Stimulated activated effector memory CD8-positive, alpha-beta T cell treated with anti-CD3 and anti-CD28 coated beads, Interleukin-12 subunit alpha, Interleukin-12 subunit beta, amount 100 ng/mL, for 72 hours (primary cell): Measurements from ENCODE around the gene CAPZA2.

Experiments used
- ATAC-seq: fragments of 150-1000 bp; cut with Tn5 transposase; 2 replicates; pipeline ENCODE4 v1.10.0; 2021
- DNase-seq, 2 donors: peaks; one replicate each; pipeline ENCODE4 v3.0.0; 2021 to 2022; ENCODE audit warnings: low spot score in 2 of 2
- H3K27ac Mint-ChIP-seq: one replicate; pipeline ENCODE4 v1.8.0; 2022; ENCODE audit warnings: mild to moderate bottlenecking, mixed read lengths
- H3K36me3 Mint-ChIP-seq: one replicate; pipeline ENCODE4 v1.8.0; 2022; ENCODE audit warnings: mild to moderate bottlenecking, mixed read lengths
- H3K4me1 Mint-ChIP-seq: one replicate; pipeline ENCODE4 v1.8.0; 2022; ENCODE audit warnings: mixed read lengths
- H3K4me3 Mint-ChIP-seq: one replicate; pipeline ENCODE4 v1.8.0; 2022; ENCODE audit warnings: mild to moderate bottlenecking, mixed read lengths
- H3K9me3 Mint-ChIP-seq: one replicate; pipeline ENCODE4 v1.8.0; 2022; ENCODE audit warnings: mixed read lengths

Gene CAPZA2

DNA sequence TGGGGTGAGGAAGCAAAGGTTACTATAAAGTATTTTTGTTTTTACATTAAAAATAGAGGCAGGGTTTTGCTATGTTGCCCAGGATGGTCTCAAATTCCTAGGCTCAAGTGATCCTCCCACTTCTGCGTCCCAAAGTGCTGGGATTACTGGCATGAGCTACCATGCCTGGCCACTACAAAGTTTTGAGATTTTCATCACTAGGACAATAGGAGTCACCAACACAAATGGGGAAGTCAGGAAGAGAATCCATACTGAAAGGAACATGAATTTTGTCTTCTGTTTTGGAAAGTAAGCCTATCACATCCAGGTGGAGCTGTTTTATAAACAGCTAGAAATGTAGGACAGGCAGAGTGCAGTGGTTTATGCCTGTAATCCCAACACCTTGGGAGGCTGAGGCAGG is 20.0 kb upstream of the CAPZA2 start:
- DNase-seq (no peak), ATAC-seq (no peak)
- Mint-ChIP-seq H3K27ac (no peak overlapping the region), H3K4me3 (no peak overlapping the region), H3K9me3 (no peaks in the 10 kb centered on the region), H3K4me1 (peaks cover 6% of the 10 kb centered on the region), H3K36me3 (no peaks in the 10 kb centered on the region)

DNA sequence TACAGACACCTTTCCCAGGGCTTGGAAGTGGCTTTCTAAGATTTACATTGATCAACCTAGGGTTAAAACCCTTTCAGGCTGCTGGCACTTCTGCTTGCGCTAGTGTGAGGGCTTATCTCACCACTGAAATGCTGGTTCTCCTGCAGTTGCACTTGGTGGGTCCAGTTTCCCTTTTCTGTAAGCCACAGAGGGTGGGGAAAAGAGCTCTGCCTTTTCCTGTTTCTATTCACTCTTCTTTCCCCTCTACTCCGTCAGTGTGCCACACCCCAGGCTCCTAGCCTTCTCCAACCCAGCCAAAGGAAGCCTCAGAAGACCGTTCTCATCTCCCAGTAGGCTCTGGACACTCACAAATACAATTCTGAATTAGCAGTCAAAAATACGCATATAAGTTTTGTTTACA is 19.0 kb upstream of the CAPZA2 start:
- H3K36me3 Mint-ChIP-seq = no peaks in the 10 kb centered on the region
- no peak overlapping the region for H3K27ac Mint-ChIP-seq
- no peak for ATAC-seq
- H3K4me1 Mint-ChIP-seq = peaks cover 6% of the 10 kb centered on the region
- DNase-seq = no peak
- no peaks in the 10 kb centered on the region for H3K9me3 Mint-ChIP-seq
- no peak overlapping the region for H3K4me3 Mint-ChIP-seq

GRCh38 chr7:116851175-116851574 is 11.2 kb upstream of the CAPZA2 start:
- no peak overlapping the region for H3K4me3 Mint-ChIP-seq
- no peaks in the 10 kb centered on the region for H3K36me3 Mint-ChIP-seq
- peaks cover 6% of the 10 kb centered on the region for H3K4me1 Mint-ChIP-seq
- no peaks in the 10 kb centered on the region for H3K9me3 Mint-ChIP-seq
- no peak overlapping the region for H3K27ac Mint-ChIP-seq
- DNase-seq = no peak
- ATAC-seq = no peak

GRCh38 chr7:116851671-116852070 is 10.7 kb upstream of the CAPZA2 start:
- Mint-ChIP-seq H3K36me3 (no peaks in the 10 kb centered on the region), H3K4me3 (no peak overlapping the region), H3K9me3 (no peaks in the 10 kb centered on the region), H3K27ac (no peak overlapping the region), H3K4me1 (peaks cover 6% of the 10 kb centered on the region)
- no peak for DNase-seq
- ATAC-seq = no peak

DNA sequence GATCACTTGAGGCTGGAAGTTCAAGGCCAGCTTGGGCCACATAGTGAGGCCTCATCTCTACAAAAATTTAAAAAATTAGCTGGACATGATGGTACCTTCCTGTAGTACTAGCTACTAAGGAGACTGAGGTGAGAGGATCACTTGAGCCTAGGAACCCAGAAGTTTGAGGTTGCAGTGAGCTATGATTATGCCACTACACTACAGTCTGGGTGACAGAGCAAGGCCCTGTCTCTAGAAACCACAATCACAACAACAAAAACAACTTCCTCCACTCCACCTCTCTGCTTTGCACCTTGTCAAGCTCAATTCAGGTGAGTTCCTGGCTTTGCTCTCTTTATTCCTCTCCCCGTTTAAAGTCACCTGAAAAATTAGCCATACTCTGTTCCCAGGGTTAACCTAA is 8.3 kb upstream of the CAPZA2 start:
- DNase-seq (no peak), ATAC-seq (peak; percentile 34)
- H3K4me3 Mint-ChIP-seq = no peak overlapping the region
- H3K9me3 Mint-ChIP-seq = no peaks in the 10 kb centered on the region
- H3K27ac Mint-ChIP-seq = no peak overlapping the region
- H3K4me1 Mint-ChIP-seq = peaks cover 6% of the 10 kb centered on the region
- H3K36me3 Mint-ChIP-seq = no peaks in the 10 kb centered on the region

GRCh38 chr7:116857052-116857451 is 5.3 kb upstream of the CAPZA2 start:
- no peaks in the 10 kb centered on the region for H3K9me3 Mint-ChIP-seq
- DNase-seq (no peak), ATAC-seq (no peak)
- peaks cover 17% of the 10 kb centered on the region for H3K4me1 Mint-ChIP-seq
- peaks cover 5% of the 10 kb centered on the region for H3K36me3 Mint-ChIP-seq
- H3K4me3 Mint-ChIP-seq = no peak overlapping the region
- no peak overlapping the region for H3K27ac Mint-ChIP-seq

GRCh38 chr7:116859323-116859722 is 3.1 kb upstream of the CAPZA2 start:
- Mint-ChIP-seq H3K4me1 (peaks cover 29% of the 10 kb centered on the region), H3K36me3 (peaks cover 22% of the 10 kb centered on the region), H3K4me3 (no peak overlapping the region), H3K9me3 (no peaks in the 10 kb centered on the region), H3K27ac (peak overlapping the region; percentile 41)
- DNase-seq (no peak), ATAC-seq (no peak)

DNA sequence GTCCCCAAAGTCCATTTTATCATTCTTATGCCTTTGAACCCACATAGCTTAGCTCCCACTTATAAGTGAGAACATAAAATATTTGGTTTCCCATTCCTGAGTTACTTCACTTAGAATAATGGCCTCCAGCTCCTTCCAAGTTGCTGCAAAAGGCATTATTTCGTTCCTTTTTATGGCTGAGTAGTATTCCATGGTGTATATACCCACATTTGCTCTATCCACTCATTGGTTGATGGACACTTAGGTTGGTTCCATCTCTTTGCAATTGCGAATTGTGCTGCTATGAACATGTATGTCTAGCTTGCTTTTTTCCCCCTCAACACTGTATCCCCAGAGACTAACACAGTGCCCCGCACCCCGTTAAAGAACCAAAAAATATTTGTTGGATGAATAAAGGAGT is 670 bp upstream of the CAPZA2 start:
- H3K27ac Mint-ChIP-seq = peak overlapping the region; percentile 97
- peaks cover 24% of the 10 kb centered on the region for H3K36me3 Mint-ChIP-seq
- DNase-seq (no peak), ATAC-seq (no peak)
- H3K4me3 Mint-ChIP-seq = peak overlapping the region; percentile 92
- peaks cover 26% of the 10 kb centered on the region for H3K4me1 Mint-ChIP-seq
- H3K9me3 Mint-ChIP-seq = no peaks in the 10 kb centered on the region

DNA sequence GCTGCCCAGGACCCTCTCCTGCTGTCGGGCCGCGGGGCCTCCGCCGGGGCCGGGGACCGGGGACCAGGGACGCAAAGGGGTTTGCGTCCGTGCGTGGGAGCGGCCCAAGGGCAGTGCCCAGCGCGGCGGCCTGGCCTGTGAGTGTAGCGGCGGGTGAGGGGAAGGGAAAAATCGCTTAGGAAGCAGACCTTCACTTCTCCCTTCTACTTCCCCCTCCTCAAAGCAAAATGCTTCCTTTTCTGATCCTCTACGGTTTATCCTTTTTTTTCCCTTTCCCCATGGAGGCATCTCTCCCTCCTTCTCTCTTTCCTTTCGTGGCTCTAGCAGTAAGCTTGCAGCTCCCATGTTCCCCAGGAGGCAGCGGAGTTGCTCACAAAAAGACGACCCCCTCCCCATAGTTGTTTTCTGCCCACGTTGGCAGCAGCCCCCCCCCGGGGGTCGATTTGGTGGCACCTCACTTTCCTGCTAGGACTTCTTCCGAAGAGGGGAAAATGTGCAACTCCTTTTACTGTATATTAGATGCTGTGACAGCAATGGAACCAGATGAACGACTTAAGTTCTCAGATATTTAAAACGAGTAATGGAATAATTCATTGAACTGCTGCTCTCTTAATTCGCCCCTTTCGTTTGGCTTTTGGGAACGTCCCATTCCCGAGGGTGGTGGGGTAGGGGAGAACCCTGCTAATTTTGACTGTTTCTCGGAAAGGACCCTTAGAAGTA is 724 bp downstream of the CAPZA2 start:
- DNase-seq = peak in 1 of 2 donors; percentile 56
- H3K9me3 Mint-ChIP-seq = no peaks in the 10 kb centered on the region
- peaks cover 40% of the 10 kb centered on the region for H3K4me1 Mint-ChIP-seq
- H3K4me3 Mint-ChIP-seq = peak overlapping the region; percentile 92
- H3K36me3 Mint-ChIP-seq = peaks cover 38% of the 10 kb centered on the region
- ATAC-seq = peak; percentile 52
- peak overlapping the region; percentile 97 for H3K27ac Mint-ChIP-seq

GRCh38 chr7:116863936-116864500 is 1.6 kb downstream of the CAPZA2 start:
- Mint-ChIP-seq H3K27ac (peak overlapping the region; percentile 97), H3K4me3 (peak overlapping the region; percentile 92), H3K4me1 (peaks cover 43% of the 10 kb centered on the region), H3K9me3 (no peaks in the 10 kb centered on the region), H3K36me3 (peaks cover 41% of the 10 kb centered on the region)
- DNase-seq (no peak), ATAC-seq (no peak)

- Mint-ChIP-seq H3K4me3 (no peak overlapping the region), H3K9me3 (no peaks in the 10 kb centered on the region), H3K36me3 (peaks cover 24% of the 10 kb centered on the region), H3K27ac (no peak overlapping the region), H3K4me1 (peaks cover 69% of the 10 kb centered on the region)
- ATAC-seq (no peak), DNase-seq (no peak)
Observed at GRCh38 chr7:116871061-116871700, 8.8 kb downstream of the CAPZA2 start.

DNA sequence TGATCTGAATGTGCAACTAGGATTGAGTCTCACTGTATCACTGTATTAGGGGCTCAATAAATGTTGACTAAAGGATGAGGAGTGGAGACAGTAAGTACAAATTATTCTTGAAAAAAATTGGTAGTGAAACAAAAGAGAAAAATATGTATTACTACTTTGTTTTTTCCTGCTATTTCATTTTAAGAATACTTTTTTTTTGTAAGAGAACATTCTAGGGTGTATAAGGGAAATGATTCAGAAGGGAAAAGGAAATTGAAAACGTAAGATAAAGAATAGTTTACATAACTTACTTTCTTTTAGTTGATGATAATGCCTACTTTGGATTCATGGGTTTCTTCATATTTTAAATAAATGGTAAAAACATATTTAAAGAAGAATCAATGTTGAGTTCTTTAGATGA is 9.6 kb downstream of the CAPZA2 start:
- H3K4me1 Mint-ChIP-seq = peaks cover 63% of the 10 kb centered on the region
- DNase-seq (no peak), ATAC-seq (no peak)
- H3K9me3 Mint-ChIP-seq = no peaks in the 10 kb centered on the region
- peak overlapping the region; percentile 64 for H3K27ac Mint-ChIP-seq
- peaks cover 19% of the 10 kb centered on the region for H3K36me3 Mint-ChIP-seq
- H3K4me3 Mint-ChIP-seq = no peak overlapping the region

- ATAC-seq = no peak
- Mint-ChIP-seq H3K4me3 (no peak overlapping the region), H3K9me3 (no peaks in the 10 kb centered on the region), H3K4me1 (peaks cover 50% of the 10 kb centered on the region), H3K27ac (no peak overlapping the region), H3K36me3 (peaks cover 4% of the 10 kb centered on the region)
- no peak for DNase-seq
Observed at GRCh38 chr7:116873619-116874018, 11.2 kb downstream of the CAPZA2 start.

DNA sequence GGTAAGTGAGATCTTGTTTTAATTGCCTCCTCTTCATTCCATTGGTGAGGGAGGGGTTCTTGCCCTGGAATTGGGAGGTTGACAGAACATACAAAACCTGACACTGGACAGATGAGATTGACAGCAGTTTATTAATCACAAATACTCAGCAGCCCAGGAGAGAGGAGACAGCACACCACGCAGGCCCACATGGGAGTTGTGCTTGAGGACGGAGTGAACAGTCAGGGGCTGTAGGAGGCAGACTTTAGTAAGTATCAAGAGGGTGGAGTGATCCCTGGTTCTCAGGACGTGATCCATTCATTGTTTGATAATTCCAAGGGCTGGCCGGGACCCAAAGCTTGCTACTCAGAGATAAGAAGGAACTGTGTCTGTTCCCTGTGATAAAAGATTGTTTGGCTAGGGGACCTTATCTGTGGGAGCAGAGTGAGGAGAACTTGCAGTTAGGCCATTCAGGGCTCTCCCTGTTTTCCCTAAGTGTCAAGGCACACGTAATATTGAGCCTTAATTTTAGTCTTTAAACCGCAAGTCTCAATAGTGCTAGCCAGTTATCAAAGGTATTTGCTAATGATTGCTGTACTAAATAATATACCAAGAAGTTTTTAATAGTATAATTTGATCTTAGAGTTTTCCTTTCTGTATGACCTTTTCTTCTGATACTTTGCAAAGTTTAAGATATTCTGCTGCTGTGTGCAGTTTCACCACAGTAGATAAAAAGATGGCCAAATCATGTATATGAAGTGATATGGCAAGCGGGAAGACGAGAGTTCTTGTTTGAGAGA is 14.5 kb downstream of the CAPZA2 start:
- no peak overlapping the region for H3K4me3 Mint-ChIP-seq
- ATAC-seq = no peak
- no peak overlapping the region for H3K27ac Mint-ChIP-seq
- peaks cover 23% of the 10 kb centered on the region for H3K4me1 Mint-ChIP-seq
- DNase-seq = no peak
- H3K9me3 Mint-ChIP-seq = no peaks in the 10 kb centered on the region
- peaks cover 9% of the 10 kb centered on the region for H3K36me3 Mint-ChIP-seq

DNA sequence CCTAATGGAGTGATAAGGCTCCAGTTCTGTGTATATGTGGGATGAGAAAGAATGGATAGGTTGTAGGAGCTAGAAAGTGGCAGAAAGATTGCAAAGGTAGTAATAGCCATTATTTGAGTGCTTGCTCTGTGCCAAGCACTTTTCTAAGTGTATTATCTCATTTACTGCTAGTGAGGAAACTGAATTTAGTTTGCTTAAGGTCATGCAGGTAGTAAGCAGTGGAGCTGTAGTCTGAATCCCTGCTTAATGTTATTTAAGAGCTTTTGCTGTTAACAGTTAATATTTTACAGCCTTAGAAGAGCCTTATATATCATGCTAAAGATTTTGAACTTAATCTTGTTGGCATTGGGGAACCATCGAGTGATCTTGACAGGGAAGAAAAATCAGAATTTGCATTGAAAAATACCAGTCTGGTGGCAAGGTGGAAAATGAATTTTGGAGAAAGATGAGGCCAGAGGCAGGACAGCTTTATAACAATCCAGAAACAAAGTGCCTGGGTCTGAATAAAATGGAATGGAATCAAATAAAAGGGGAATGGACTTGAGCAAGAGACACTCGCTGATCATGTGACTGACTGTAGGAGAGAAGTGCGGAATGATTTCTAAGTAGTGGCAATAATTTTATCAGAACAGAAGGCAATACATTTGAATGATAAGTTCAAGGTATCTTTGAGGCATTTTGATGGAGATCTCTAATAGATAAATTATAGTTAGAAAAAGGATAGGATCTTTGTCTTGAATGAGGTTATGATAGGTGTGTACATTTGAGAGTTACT is 15.2 kb downstream of the CAPZA2 start:
- no peak overlapping the region for H3K27ac Mint-ChIP-seq
- no peaks in the 10 kb centered on the region for H3K9me3 Mint-ChIP-seq
- ATAC-seq (no peak), DNase-seq (no peak)
- H3K4me1 Mint-ChIP-seq = peaks cover 20% of the 10 kb centered on the region
- no peak overlapping the region for H3K4me3 Mint-ChIP-seq
- H3K36me3 Mint-ChIP-seq = peaks cover 7% of the 10 kb centered on the region
